WTC11 (cell line): Measurements from ENCODE around the gene LRRFIP2. TPM values are rescaled to one million over a fixed set of nuclear protein-coding genes. Genes with fewer than 3 reads are reported as not detected.

Experiments used
- ATAC-seq: fragments of 200-7000 bp; cut with Tn5 transposase; 2 replicates; pipeline ENCODE4 v1.10.0; 2021; ENCODE audit warnings: mild to moderate bottlenecking, moderate library complexity
- CTCF ChIA-PET: fragments of 300-600 bp; sonication (Branson Sonifier 250); formaldehyde crosslinking; loops from one replicate; lab custom pipeline; 2021; ENCODE audit warnings: antibody characterized with exemption; lab: Charles Lee
- POLR2A ChIA-PET: fragments of 350-600 bp; sonication (Branson Sonifier 250); formaldehyde crosslinking; loops from one replicate; lab custom pipeline; 2021; ENCODE audit warnings: antibody characterized with exemption; lab: Charles Lee
- DNase-seq: peaks from one replicate; pipeline ENCODE4 v3.0.0; 2021; ENCODE audit warnings: low spot score
- H3K27ac Mint-ChIP-seq: 2 replicates; pipeline ENCODE4 v1.8.0; 2021; ENCODE audit warnings: mixed read lengths
- H3K27me3 Mint-ChIP-seq: 2 replicates; pipeline ENCODE4 v1.8.0; 2021; ENCODE audit warnings: low read depth, mild to moderate bottlenecking, moderate library complexity, mixed read lengths
- H3K36me3 Mint-ChIP-seq: 2 replicates; pipeline ENCODE4 v1.8.0; 2021; ENCODE audit warnings: mixed read lengths
- H3K4me1 Mint-ChIP-seq: 2 replicates; pipeline ENCODE4 v1.8.0; 2022; ENCODE audit warnings: mixed read lengths
- H3K4me3 Mint-ChIP-seq: 2 replicates; pipeline ENCODE4 v1.8.0; 2021; ENCODE audit warnings: mild to moderate bottlenecking, moderate library complexity, mixed read lengths
- H3K9me3 Mint-ChIP-seq: 2 replicates; pipeline ENCODE4 v1.8.0; 2021; ENCODE audit warnings: mixed read lengths
- AFF4 ChIP-seq: sonication (generic); formaldehyde crosslinking; IDR thresholded peaks from 2 replicates; pipeline ENCODE4 v1.8.1; 2023; ENCODE audit warnings: mild to moderate bottlenecking, missing genetic modification reagents, borderline replicate concordance
- ESRRA ChIP-seq: sonication (generic); formaldehyde crosslinking; IDR thresholded peaks from 2 replicates; pipeline ENCODE4 v1.8.1; 2022; ENCODE audit warnings: mild to moderate bottlenecking, missing genetic modification reagents, borderline replicate concordance
- FOXP1 ChIP-seq: sonication (generic); formaldehyde crosslinking; IDR thresholded peaks from 2 replicates; pipeline ENCODE4 v1.8.0; 2022; ENCODE audit warnings: missing genetic modification reagents, mild to moderate bottlenecking, moderate library complexity, borderline replicate concordance
- GTF2I ChIP-seq: fragments of 250-450 bp; sonication (Bioruptor Pico); conservative IDR thresholded peaks from 2 replicates; pipeline ENCODE4 v1.4.0; 2021; ENCODE audit warnings: mild to moderate bottlenecking
- KAT7 ChIP-seq: sonication (generic); formaldehyde crosslinking; IDR thresholded peaks from 2 replicates; pipeline ENCODE4 v1.8.1; 2023; ENCODE audit warnings: missing genetic modification reagents, mild to moderate bottlenecking, borderline replicate concordance
- MXD4 ChIP-seq: fragments of 250-450 bp; sonication (Bioruptor Pico); IDR thresholded peaks from 2 replicates; pipeline ENCODE4 v1.8.0; 2021; ENCODE audit warnings: mild to moderate bottlenecking, moderate library complexity, borderline replicate concordance
- MYBL2 ChIP-seq: sonication (generic); formaldehyde crosslinking; IDR thresholded peaks from 2 replicates; pipeline ENCODE4 v1.8.1; 2023; ENCODE audit warnings: mild to moderate bottlenecking, moderate library complexity, missing genetic modification reagents
- NFATC4 ChIP-seq: fragments of 250-450 bp; sonication (Bioruptor Pico); IDR thresholded peaks from 2 replicates; pipeline ENCODE4 v1.9.0; 2021; ENCODE audit warnings: mild to moderate bottlenecking
- NFYB ChIP-seq: sonication (generic); formaldehyde crosslinking; conservative IDR thresholded peaks from 2 replicates; pipeline ENCODE4 v1.8.0; 2022; ENCODE audit warnings: low read depth, missing genetic modification reagents
- OVOL2 ChIP-seq: fragments of 250-450 bp; sonication (Bioruptor Pico); IDR thresholded peaks from 2 replicates; pipeline ENCODE4 v1.9.0; 2021; ENCODE audit warnings: mild to moderate bottlenecking, borderline replicate concordance
- SOX15 ChIP-seq: fragments of 250-450 bp; sonication (Bioruptor Pico); IDR thresholded peaks from 2 replicates; pipeline ENCODE4 v1.9.0; 2021; ENCODE audit warnings: mild to moderate bottlenecking
- STAT6 ChIP-seq: sonication (generic); formaldehyde crosslinking; conservative IDR thresholded peaks from 2 replicates; pipeline ENCODE4 v1.8.1; 2023; ENCODE audit warnings: mild to moderate bottlenecking, low read depth, missing genetic modification reagents, moderate library complexity
- ZNF138 ChIP-seq: sonication (generic); formaldehyde crosslinking; conservative IDR thresholded peaks from 2 replicates; pipeline ENCODE4 v1.8.1; 2022; ENCODE audit warnings: mild to moderate bottlenecking, moderate library complexity, missing genetic modification reagents
- ZNF219 ChIP-seq: sonication (generic); formaldehyde crosslinking; IDR thresholded peaks from 2 replicates; pipeline ENCODE4 v1.8.0; 2023; ENCODE audit warnings: missing genetic modification reagents, mild to moderate bottlenecking, borderline replicate concordance
- ZNF416 ChIP-seq: fragments of 250-450 bp; sonication (Bioruptor Pico); IDR thresholded peaks from 2 replicates; pipeline ENCODE4 v1.9.0; 2021; ENCODE audit warnings: mild to moderate bottlenecking, inconsistent platforms
- ZNF425 ChIP-seq: fragments of 250-450 bp; sonication (Bioruptor Pico); conservative IDR thresholded peaks from 2 replicates; pipeline ENCODE4 v1.9.0; 2021; ENCODE audit warnings: mild to moderate bottlenecking
- ZNF532 ChIP-seq: fragments of 250-450 bp; sonication (Bioruptor Pico); IDR thresholded peaks from 2 replicates; pipeline ENCODE4 v1.9.0; 2021; ENCODE audit warnings: mild to moderate bottlenecking, borderline replicate concordance
- ZSCAN18 ChIP-seq: fragments of 250-450 bp; sonication (Bioruptor Pico); IDR thresholded peaks from 2 replicates; pipeline ENCODE4 v2.1.2; 2022; ENCODE audit warnings: mild to moderate bottlenecking, moderate library complexity
- total RNA-seq: library from RNA; stranded (reverse); gene quantifications from 3 replicates; pipeline ENCODE4 v1.2.3, GENCODE V29; 2021

The LRRFIP2 gene
- total RNA-seq, 1 experiment from 2014 or later = 23.7 TPM

- DNase-seq (no peak), ATAC-seq (no peak)
- H3K9me3 Mint-ChIP-seq = no peaks in the 10 kb centered on the region
- H3K27me3 Mint-ChIP-seq = no peaks in the 10 kb centered on the region
- H3K4me3 Mint-ChIP-seq = no peak overlapping the region
- no peak overlapping the region for H3K27ac Mint-ChIP-seq
- CTCF ChIA-PET = no interaction called here
- H3K36me3 Mint-ChIP-seq = peaks cover 8% of the 10 kb centered on the region; the same call in 1 of the 2 replicates
- POLR2A ChIA-PET = no interaction called here
- no peaks in the 10 kb centered on the region for H3K4me1 Mint-ChIP-seq
- TF ChIP-seq NFATC4 (CRISPR knock-in tag) = no peak
- no peak for TF ChIP-seq ZNF219 (CRISPR knock-in tag)
- no peak for TF ChIP-seq ZNF532 (CRISPR knock-in tag)
- no peak for TF ChIP-seq OVOL2 (CRISPR knock-in tag)
- TF ChIP-seq GTF2I (CRISPR knock-in tag) = no peak
- TF ChIP-seq ZNF416 (CRISPR knock-in tag) = no peak
- TF ChIP-seq SOX15 = no peak
- TF ChIP-seq AFF4 (CRISPR knock-in tag) = no peak
- no peak for TF ChIP-seq MXD4 (CRISPR knock-in tag)
- TF ChIP-seq FOXP1 (CRISPR knock-in tag) = no peak
- no peak for TF ChIP-seq NFYB
- TF ChIP-seq STAT6 = no peak
- no peak for TF ChIP-seq ZNF138
- TF ChIP-seq KAT7 = no peak
- TF ChIP-seq ESRRA = no peak
- no peak for TF ChIP-seq ZNF425 (CRISPR knock-in tag)
- TF ChIP-seq ZSCAN18 (CRISPR knock-in tag) = no peak
- no peak for TF ChIP-seq MYBL2 (CRISPR knock-in tag)
These were observed 25.1 kb downstream of the LRRFIP2 start for GRCh38 chr3:37149257-37149656.
